Measurements from ENCODE around the gene CIRBP.

Gene CIRBP

GRCh38 chr19:1269065-1269477, at the start of gene CIRBP:
TSS of gene CIRBP (plus strand) at chr19:1269332. CDS start at chr19:1270934, 1,602 bp downstream.
- peak; percentile 95 to 100 (median 98) for DNase-seq (ENCODE audit: low read depth in 4 of 4, low spot score in 1 of 4)

- no peak for DNase-seq (ENCODE audit: low read depth in 4 of 4, low spot score in 1 of 4)
These were observed 49.2 kb upstream of the CIRBP start for GRCh38 chr19:1219786-1220476.

- no peak for DNase-seq (ENCODE audit: low read depth in 4 of 4, low spot score in 1 of 4)
These were observed 48.6 kb upstream of the CIRBP start for GRCh38 chr19:1220477-1220930.

GRCh38 chr19:1220976-1221903, 47.9 kb upstream of the CIRBP start:
- DNase-seq (ENCODE audit: low read depth in 4 of 4, low spot score in 1 of 4): no peak

- DNase-seq (ENCODE audit: low read depth in 4 of 4, low spot score in 1 of 4): no peak
These were observed 47.3 kb upstream of the CIRBP start for GRCh38 chr19:1221904-1222255.

- no peak for DNase-seq (ENCODE audit: low read depth in 4 of 4, low spot score in 1 of 4)
These were observed 46.7 kb upstream of the CIRBP start for GRCh38 chr19:1222394-1222793.

- DNase-seq (ENCODE audit: low read depth in 4 of 4, low spot score in 1 of 4): no peak
These were observed 45.9 kb upstream of the CIRBP start for GRCh38 chr19:1223018-1223855.

GRCh38 chr19:1224047-1224825, 44.9 kb upstream of the CIRBP start:
- no peak for DNase-seq (ENCODE audit: low read depth in 4 of 4, low spot score in 1 of 4)

- no peak for DNase-seq (ENCODE audit: low read depth in 4 of 4, low spot score in 1 of 4)
These were observed 44.3 kb upstream of the CIRBP start for GRCh38 chr19:1224847-1225246.

- no peak for DNase-seq (ENCODE audit: low read depth in 4 of 4, low spot score in 1 of 4)
These were observed 43.5 kb upstream of the CIRBP start for GRCh38 chr19:1225440-1226226.

- DNase-seq (ENCODE audit: low read depth in 4 of 4, low spot score in 1 of 4): no peak
These were observed 43.0 kb upstream of the CIRBP start for GRCh38 chr19:1226227-1226518.

- DNase-seq (ENCODE audit: low read depth in 4 of 4, low spot score in 1 of 4): no peak
These were observed 42.4 kb upstream of the CIRBP start for GRCh38 chr19:1226522-1227303.

- DNase-seq (ENCODE audit: low read depth in 4 of 4, low spot score in 1 of 4): no peak
These were observed 41.7 kb upstream of the CIRBP start for GRCh38 chr19:1227304-1228054.

GRCh38 chr19:1228161-1228957, 40.8 kb upstream of the CIRBP start:
- no peak for DNase-seq (ENCODE audit: low read depth in 4 of 4, low spot score in 1 of 4)

GRCh38 chr19:1229056-1229923, 39.8 kb upstream of the CIRBP start:
- DNase-seq (ENCODE audit: low read depth in 4 of 4, low spot score in 1 of 4): no peak

- no peak for DNase-seq (ENCODE audit: low read depth in 4 of 4, low spot score in 1 of 4)
These were observed 39.0 kb upstream of the CIRBP start for GRCh38 chr19:1229924-1230782.
